Calu3 (cell line): ENCODE measurements around the gene RIMBP2. TPM values are rescaled to one million over a fixed set of nuclear protein-coding genes. Genes with fewer than 3 reads are reported as not detected.

Experiments
- BruUV-seq: library from RNA; stranded (reverse); fragments of 400-500 nt; replicated peaks from 2 replicates; lab custom pipeline; 2021; lab: Mats Ljungman, UMichigan
- CTCF ChIA-PET: fragments of 300-600 bp; sonication (Branson Sonifier 250); formaldehyde crosslinking; loops from one replicate; lab custom pipeline; 2022; ENCODE audit warnings: antibody characterized with exemption; lab: Charles Lee
- DNase-seq: peaks from one replicate; pipeline ENCODE4 v3.0.0; 2022
- H3K27ac Mint-ChIP-seq: one replicate; pipeline ENCODE4 v1.8.0; 2022; ENCODE audit warnings: mixed read lengths; ENCODE audit not compliant: unreplicated experiment
- H3K27me3 Mint-ChIP-seq: one replicate; pipeline ENCODE4 v1.8.0; 2022; ENCODE audit warnings: mixed read lengths; ENCODE audit not compliant: unreplicated experiment
- H3K36me3 Mint-ChIP-seq: one replicate; pipeline ENCODE4 v1.8.0; 2022; ENCODE audit warnings: mild to moderate bottlenecking, moderate library complexity, mixed read lengths; ENCODE audit not compliant: insufficient read depth, unreplicated experiment
- H3K4me1 Mint-ChIP-seq: one replicate; pipeline ENCODE4 v1.8.0; 2022; ENCODE audit warnings: mild to moderate bottlenecking, low read depth, mixed read lengths; ENCODE audit not compliant: unreplicated experiment
- H3K4me3 Mint-ChIP-seq: one replicate; pipeline ENCODE4 v1.8.0; 2022; ENCODE audit warnings: mild to moderate bottlenecking, low read depth, moderate library complexity, mixed read lengths; ENCODE audit not compliant: unreplicated experiment
- H3K9me3 Mint-ChIP-seq: one replicate; pipeline ENCODE4 v1.8.0; 2022; ENCODE audit warnings: low read depth, mixed read lengths; ENCODE audit not compliant: unreplicated experiment
- CTCF ChIP-seq: fragments of 200-600 bp; IDR thresholded peaks from one replicate; pipeline ENCODE4 v1.8.0; 2022; ENCODE audit warnings: antibody characterized with exemption; ENCODE audit not compliant: unreplicated experiment
- intact Hi-C: fragments of 100-400 bp; cut with micrococcal nuclease; formaldehyde crosslinking; loops from one replicate; pipeline ENCODE4 v1.10.0; 2022; ENCODE audit not compliant: unreplicated experiment
- total RNA-seq: library from RNA; stranded (reverse); gene quantifications from 2 replicates; pipeline ENCODE4 v1.2.3, GENCODE V29; 2022

RIMBP2 gene
- total RNA-seq, 1 experiment from 2014 or later = 6.1 TPM

- no peak for DNase-seq
- no peaks in the 10 kb centered on the region for H3K4me1 Mint-ChIP-seq
- H3K27me3 Mint-ChIP-seq = no peaks in the 10 kb centered on the region
- H3K4me3 Mint-ChIP-seq = no peak overlapping the region
- no TSS peak for BruUV-seq
- peaks cover 9% of the 10 kb centered on the region for H3K9me3 Mint-ChIP-seq
- no peaks in the 10 kb centered on the region for H3K36me3 Mint-ChIP-seq
- intact Hi-C loops = no loop called here
- CTCF ChIA-PET = no interaction called here
- H3K27ac Mint-ChIP-seq = no peak overlapping the region
- TF ChIP-seq CTCF = no peak
Measured at GRCh38 chr12:130412384-130412783, 303.7 kb downstream of the RIMBP2 start.

- no peak for DNase-seq
- intact Hi-C loops = no loop called here
- CTCF ChIA-PET = no interaction called here
- Mint-ChIP-seq H3K9me3 (peaks cover 14% of the 10 kb centered on the region), H3K4me3 (no peak overlapping the region), H3K27ac (no peak overlapping the region), H3K36me3 (no peaks in the 10 kb centered on the region), H3K4me1 (no peaks in the 10 kb centered on the region), H3K27me3 (no peaks in the 10 kb centered on the region)
- TF ChIP-seq CTCF = no peak
- no TSS peak for BruUV-seq
Measured at GRCh38 chr12:130405332-130405731, 310.8 kb downstream of the RIMBP2 start.

- DNase-seq = no peak
- no peak overlapping the region for H3K4me3 Mint-ChIP-seq
- no peaks in the 10 kb centered on the region for H3K4me1 Mint-ChIP-seq
- no peak for TF ChIP-seq CTCF
- no peak overlapping the region for H3K27ac Mint-ChIP-seq
- no TSS peak for BruUV-seq
- H3K36me3 Mint-ChIP-seq = no peaks in the 10 kb centered on the region
- no peaks in the 10 kb centered on the region for H3K27me3 Mint-ChIP-seq
- H3K9me3 Mint-ChIP-seq = peaks cover 14% of the 10 kb centered on the region
- CTCF ChIA-PET = no interaction called here
- intact Hi-C loops = loop anchor here (5.0 kb wide), 1 partner anchor 346 kb away; no protein-coding TSS in a partner anchor
Measured at GRCh38 chr12:130401703-130402102, 314.4 kb downstream of the RIMBP2 start.

GRCh38 chr12:130398100-130398848 lies 317.8 kb downstream of the RIMBP2 start:
- DNase-seq = no peak
- no TSS peak for BruUV-seq
- CTCF ChIA-PET = no interaction called here
- H3K27me3 Mint-ChIP-seq = no peaks in the 10 kb centered on the region
- no peaks in the 10 kb centered on the region for H3K36me3 Mint-ChIP-seq
- H3K27ac Mint-ChIP-seq = no peak overlapping the region
- H3K4me1 Mint-ChIP-seq = no peaks in the 10 kb centered on the region
- no peak for TF ChIP-seq CTCF
- peaks cover 22% of the 10 kb centered on the region for H3K9me3 Mint-ChIP-seq
- H3K4me3 Mint-ChIP-seq = no peak overlapping the region
- intact Hi-C loops = no loop called here
